Cerebellar cortex (tissue), 1 donor: Measurements from ENCODE around the gene DLG1.
A peak's percentile ranks its signal among the peaks of the same experiment; 100 is the strongest.
"Not testable (repeated sequence)": the region's sequence is repeated elsewhere in the genome, so short reads cannot be mapped to it uniquely, and the experiment has no call there.

Experiments
- DNase-seq: peaks from one replicate; pipeline ENCODE4 v3.0.0-alpha.2; 2015; ENCODE audit warnings: low spot score

DLG1 gene

DNA sequence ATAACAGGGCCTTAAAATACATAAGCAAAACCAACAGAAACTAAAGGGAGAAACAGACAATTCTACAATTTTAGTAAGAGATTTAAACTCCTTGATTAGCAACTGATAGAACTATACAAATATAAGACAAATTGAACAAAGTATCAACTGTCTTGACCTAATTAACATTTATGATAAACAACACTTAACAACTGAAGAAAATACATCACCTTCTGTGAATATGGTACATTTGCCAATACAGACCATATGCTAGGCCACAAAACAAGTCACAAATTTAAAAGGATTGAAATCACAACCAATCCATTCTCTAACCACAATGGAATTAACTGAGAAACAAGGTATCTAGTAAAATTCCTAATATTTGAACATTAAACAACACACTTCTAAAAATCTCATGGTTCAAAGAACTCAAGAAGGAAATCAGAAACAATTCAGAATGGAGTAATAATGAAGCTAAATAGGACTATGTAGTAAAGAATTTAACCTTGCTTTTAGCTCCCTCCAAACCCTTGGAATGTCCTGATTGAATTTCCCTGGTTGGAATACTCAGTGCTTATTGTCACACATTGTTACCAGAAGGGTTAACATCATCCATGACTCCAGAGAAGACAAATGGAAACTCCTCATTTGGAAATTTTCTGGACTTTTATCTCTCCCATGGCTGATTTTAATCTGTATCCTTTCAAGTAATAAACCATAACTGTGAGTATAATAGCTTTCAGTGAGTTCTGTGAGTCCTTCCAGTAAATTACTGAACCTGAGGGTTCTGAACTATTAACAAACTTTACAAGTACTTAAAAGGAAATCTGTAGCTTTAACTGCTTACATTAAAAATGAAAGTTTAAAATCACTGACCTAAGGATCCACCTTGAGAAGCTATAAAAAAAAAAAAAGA is 88.8 kb downstream of the DLG1 start:
- DNase-seq, result peak; percentile 74

- DNase-seq, result peak; percentile 41
Measured at GRCh38 chr3:197206913-197207312, 91.5 kb downstream of the DLG1 start.

DNA sequence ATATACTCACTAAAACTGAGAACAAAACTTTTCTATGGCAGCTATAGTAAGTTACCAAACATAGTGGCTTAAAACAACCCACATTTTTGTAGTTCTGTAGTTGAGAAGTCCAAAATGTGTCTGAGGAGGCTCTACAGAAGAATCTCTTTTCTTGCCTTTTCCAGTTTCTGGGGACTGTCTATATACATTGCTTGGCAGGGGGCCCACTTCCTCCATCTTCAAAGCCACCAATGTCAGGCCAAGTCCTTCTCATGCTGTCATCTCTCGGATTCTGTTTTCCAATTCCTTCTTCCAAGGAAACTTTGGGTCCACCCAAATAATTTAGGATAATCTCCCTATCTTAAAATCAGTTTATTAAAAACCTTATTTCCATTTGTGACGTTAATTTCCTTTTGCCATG is 92.7 kb downstream of the DLG1 start:
- no peak for DNase-seq

- peak; percentile 88 for DNase-seq
Measured at GRCh38 chr3:197205265-197205664, 93.1 kb downstream of the DLG1 start.

DNA sequence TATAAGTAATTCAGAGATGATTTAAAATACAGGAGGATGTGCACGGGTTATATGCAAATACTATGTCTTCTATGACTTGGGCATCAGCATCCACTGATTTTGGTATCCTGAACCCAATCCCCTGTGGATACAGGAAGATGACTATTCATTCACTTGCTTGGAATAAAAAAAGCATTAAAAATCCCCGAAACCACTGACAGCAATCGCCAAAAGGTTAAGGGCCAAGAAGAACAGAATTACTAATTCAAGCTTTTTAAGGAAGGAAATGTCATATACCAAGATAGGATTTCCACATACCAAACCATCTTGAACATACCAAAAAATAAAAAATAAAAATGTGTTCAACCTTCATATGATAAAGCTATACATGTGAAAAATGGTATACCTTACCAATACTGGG is 93.7 kb downstream of the DLG1 start:
- DNase-seq, result peak; percentile 57

GRCh38 chr3:197203714-197204146 is 94.7 kb downstream of the DLG1 start:
- DNase-seq, result peak; percentile 51

DNA sequence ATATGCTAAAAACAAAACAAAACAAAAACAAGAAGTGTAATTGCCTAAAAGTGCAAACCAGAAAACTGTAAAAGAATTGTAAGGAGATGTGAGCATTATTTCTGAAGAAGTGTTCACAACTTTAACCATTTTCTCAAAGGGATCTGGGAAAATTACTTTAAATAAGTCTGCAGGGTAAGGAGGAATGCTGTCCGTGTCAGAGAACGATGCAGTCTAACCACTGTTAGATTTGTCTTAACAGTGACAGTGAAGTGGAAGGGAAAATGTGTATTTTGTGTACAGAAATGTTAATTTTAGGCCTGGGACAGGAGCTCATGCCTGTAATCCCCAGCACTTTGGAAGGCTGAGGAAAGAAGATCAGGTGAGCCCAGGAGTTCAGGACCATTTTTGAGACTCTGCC is 95.7 kb downstream of the DLG1 start:
- DNase-seq, result no peak

DNA sequence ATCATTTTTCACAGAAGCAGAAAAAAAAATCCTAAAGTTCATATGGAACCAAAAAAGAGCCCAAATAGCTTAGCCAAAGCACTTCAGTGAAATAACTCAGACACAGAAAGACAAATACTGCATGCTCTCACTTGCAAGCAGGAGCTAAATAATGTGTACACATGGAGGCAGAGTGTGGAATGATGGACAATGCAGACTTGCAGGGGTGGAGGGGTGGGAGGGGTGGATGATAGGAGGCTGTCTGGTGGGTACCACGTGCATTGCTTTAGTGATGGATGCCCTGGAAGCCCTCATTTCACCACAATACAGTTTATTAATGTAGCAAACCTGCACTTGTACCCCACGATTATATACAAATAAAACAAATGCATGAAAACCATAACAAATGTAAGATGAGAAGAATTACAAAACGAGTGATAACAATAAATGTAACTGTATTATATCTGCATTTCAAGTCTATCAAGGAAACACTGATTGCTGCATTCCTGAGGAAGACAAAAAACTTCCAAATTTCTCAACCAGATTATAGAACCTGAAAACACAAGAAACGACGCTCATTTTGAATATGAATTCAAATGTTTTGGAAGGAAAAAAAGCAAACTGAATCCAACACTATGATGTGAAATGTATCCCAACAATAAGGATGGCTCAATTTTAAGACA is 96.5 kb downstream of the DLG1 start:
- no peak for DNase-seq

- not testable (repeated sequence) for DNase-seq
Measured at GRCh38 chr3:197200856-197201255, 97.6 kb downstream of the DLG1 start.

GRCh38 chr3:197197334-197197733 is 101.1 kb downstream of the DLG1 start:
- DNase-seq, result no peak

- DNase-seq, result no peak
Measured at GRCh38 chr3:197196192-197196591, 102.2 kb downstream of the DLG1 start.

GRCh38 chr3:197195326-197195725 is 103.1 kb downstream of the DLG1 start:
- no peak for DNase-seq

- DNase-seq, result not testable (repeated sequence)
Measured at GRCh38 chr3:197193759-197194158, 104.7 kb downstream of the DLG1 start.

DNA sequence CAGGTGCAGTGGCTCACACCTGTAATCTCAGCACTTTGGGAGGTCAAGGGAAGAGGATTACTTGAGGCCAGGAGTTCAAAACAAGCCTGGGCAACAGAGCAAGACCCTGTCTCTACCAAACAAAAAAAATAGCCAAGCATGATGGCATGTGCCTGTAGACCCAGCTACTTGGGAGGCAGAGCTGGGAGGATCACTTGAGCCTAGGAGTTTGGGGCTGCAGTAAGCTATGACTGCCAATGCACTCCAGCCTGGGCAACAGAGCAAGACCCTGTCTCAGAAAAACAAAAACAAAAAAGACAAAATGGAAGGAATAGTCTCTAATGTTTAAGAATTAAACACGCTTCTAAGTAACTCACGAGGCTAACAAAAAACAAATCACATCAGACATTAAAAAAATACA is 106.5 kb downstream of the DLG1 start:
- no peak for DNase-seq

DNA sequence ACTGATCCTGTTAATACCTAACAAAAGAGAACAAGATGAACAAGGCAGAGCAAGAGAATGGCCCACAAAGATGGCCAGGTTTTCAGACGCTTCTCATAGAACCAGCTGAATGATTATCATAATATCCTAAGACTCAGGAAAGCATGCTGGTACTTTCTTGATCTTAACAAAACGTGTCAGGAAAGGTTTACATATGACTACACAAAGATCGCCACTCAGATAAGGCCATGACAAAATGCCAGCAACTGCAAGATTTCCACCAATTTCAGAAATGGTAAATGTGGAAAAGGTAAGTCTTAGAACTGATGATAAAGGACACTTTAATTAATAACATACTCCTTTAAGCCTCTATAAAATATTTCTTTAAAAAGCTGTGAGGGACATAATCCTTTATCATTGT is 108.8 kb downstream of the DLG1 start:
- no peak for DNase-seq

DNA sequence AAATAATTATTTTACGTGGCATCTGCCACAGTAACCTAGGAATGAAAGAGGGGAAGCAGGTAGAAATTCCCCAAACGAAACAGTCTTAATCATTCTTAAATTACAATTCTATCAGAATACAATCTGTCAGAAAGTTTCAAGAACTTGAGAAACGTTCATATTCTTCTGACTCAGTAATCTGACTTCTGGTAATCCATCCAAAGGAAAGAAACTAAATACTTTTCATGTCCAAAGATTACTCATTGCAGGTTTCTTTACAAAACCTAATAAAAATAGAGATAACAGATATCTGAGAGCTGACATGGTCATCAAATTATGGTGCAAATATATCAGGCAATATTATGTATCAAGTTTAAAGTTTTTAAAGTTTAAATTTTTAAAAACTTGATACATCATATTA is 109.4 kb downstream of the DLG1 start:
- DNase-seq, result no peak

DNA sequence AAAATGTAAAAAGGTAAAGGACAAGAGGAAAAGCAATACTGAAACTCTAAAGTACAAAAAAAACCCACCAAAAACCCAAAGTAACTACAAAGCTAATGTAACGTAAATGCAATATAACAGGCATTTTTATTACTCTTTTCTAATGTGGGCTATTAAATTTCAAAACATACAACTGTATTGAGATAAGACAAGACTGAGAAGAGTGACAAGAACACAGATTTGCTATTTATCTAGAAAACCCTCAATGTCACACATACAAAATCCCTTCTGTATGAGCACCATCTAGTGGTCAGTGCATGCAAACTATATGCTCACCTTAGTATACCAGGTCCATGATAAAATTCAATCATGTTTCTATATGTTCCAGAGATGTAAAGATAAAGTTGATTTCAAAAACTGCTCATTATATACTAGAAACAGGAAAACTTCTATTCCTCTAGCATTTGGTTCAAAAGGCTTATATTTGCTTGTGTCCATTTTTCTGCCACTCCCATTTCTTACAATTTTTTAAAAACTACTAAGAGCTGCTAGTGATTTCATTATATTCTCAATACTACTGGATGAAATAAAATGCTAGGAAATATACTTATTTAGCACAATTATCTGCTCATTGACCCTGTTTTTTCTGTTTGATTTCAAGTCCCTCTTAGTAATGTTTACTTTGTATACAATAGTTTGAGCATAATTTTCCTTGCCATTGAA is 111.4 kb downstream of the DLG1 start:
- peak; percentile 91 for DNase-seq

DNA sequence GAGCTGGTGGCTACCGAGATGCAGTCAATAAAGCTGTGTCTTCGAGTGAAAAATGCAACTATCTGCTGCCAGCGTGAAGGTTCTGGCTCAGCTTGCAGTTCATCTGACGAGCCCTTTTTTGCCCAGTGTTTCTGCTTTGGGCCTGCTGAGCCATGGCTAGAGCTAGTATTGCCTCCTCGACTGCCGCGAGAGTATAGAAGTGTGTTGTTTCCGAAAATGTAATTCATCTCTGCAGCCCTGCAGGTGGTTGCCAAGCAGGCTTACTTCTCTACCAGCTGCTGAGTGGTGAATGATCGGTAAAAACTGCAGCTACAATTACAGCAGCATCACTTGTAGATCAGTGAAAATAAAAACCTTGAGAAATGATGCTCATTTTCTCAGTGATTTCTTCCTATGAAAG is 114.8 kb downstream of the DLG1 start:
- DNase-seq, result peak; percentile 88

GRCh38 chr3:197181741-197182140 is 116.7 kb downstream of the DLG1 start:
- DNase-seq, result no peak

DNA sequence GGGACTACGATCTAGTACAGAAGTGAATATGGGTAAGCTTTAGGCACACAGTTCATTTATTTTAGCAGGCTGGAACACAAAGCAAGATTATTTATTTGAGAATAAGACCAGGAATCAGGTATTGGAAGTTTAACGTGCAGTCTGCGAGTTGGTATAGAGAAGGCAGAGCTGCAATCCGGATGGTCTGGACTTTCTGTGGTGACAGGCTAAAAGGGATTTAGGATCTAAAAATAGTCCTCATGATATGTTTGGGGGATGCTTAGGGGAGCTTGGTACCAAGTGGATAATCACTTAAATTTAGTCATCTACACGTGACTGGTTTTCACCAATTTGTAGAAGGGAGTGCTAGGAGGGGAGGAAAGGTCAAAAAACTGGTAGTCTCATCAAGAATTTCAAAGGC is 119.4 kb downstream of the DLG1 start:
- DNase-seq, result no peak

DNA sequence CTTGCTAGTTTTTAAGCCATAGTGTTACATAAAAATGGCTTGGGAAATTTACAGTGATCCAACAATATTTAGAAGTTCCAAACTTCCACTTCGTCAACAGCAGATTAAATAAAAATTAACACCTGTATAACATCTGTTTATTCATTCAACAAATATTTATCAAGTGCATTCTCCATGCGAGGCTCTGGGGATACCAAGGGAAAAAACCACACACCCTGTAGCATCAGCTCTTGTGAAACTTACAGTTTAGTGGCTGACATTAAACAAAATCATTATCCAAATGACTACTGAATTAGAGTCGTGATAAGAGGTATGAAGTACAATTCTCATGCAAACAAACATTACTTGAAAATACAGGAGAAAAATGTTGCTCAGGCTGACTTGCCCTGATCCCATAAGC is 122.9 kb downstream of the DLG1 start:
- no peak for DNase-seq

GRCh38 chr3:197174927-197175326 is 123.5 kb downstream of the DLG1 start:
- no peak for DNase-seq

DNA sequence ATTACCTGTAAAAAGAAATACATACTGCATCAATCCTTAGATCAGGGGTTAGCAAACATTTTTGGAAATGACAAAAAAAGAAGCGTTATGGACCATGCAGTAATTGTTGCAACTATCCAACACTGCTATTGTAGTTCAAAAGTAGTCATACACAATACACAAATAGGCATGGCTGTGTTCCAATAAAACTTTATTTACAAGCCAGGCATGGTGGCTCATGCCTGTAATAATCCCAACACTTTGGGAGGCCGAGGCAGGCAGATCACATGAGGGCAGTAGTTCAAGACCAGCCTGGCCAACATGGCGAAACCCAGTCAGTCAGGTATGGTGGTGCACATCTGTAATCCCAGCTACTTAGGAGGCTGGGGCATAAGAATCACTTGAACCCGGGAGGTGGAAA is 124.8 kb downstream of the DLG1 start:
- DNase-seq, result no peak
